ENCODE measurements around the gene PPP1R9B. TPM values are rescaled to one million over a fixed set of nuclear protein-coding genes. Genes with fewer than 3 reads are reported as not detected.
A peak's percentile ranks its signal among the peaks of the same experiment; 100 is the strongest.

Gene PPP1R9B
- total RNA-seq, 1 experiment from 2014 or later, result 16.3 TPM

DNA sequence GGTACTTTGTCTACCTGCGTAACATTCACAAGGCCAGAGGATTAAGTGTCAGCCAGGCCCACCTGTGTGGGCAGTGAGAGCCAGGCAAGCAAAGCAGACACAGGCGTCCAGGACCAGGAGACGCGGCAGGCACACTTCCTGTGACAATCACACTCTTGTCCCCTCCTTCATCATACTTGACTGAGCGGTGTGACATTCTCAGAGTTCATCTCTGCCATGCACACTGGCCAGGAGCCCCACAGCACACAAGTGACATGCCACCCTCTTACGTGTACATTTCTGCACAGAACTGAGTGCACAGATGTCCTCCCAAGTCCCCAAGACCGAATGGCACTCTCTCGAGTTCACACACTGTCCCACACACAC is 8.7 kb downstream of the PPP1R9B start:
- DNase-seq (ENCODE audit: low spot score), result no peak

DNA sequence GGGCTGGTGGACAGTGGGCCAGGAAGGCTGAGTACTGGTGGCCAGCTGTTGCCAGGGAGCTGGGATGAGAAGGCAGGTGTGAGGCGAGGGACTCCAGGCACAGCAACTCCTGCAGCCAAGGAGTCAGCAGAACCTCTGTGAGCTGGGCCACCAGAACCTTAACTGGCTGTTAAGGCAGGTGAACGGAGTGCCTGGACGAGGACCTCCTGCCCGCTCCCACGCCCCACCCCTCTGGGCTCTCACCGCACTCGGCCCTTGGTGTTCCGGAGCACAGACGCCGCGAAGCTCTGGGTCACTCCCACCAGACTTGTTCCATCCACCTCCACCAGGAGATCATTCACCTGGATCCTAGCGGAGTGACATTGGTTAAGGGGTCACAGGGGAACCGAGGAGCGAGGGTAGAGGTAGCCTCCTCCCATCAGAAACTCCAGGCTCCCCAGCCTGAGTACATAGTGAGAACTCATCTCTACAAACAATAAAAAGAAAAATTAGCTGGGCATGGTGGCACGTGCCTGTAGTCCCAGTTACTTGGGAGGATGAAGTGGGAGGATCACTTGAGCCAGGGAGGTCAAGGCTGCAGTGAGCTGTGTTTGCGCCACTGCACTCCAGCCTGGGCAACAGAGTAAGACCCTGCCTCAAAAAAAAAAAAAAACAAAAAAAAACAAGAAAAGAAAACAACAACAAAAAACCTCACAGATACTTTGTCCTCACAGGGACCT is 9.3 kb downstream of the PPP1R9B start:
- DNase-seq (ENCODE audit: low spot score), result no peak

DNA sequence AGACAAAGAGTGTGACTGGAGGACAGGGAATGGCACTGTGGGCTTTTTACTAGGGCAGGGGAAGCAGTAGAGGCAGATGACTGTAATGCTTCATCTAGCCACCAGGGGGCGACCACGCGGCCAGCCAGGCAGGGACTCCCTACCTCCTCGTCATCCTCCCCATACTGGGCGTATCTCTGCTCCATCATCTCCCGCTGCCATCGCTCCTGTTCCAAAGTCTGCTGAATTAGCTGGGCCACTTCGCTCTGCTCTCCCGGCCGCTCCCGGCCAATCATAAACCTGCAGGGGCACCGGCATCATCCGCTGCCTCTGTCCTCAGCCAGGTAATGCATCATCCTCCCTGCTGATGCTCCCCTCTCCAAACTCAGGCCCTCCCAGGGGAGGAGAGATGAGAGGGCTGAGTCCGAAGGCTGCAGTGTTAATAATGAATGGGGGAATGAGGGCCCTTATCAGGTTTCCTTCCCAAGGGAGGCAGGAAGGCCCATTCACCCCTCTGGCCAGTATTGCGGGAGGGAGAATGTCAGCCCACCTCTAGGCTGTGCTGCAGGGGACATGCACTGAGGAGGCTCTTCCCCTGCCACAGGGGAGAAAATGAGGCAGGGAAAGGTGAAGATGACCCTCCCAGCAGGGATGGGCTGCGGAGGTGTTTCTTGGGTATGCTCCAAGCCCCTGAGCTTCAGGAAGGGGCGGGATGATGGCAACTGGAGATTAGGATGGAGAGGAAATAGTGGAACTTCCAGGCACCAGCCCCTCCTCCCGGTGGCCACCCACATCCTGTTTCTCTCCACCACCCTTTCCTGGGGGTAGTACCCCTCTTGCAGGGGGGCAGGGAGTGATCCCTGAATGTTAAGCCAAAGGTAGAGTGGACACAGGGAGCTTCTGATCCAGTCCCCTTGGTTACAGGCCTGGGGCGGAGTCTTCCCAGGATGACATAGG is 10.3 kb downstream of the PPP1R9B start:
- peak; percentile 68 for DNase-seq (ENCODE audit: low spot score)

DNA sequence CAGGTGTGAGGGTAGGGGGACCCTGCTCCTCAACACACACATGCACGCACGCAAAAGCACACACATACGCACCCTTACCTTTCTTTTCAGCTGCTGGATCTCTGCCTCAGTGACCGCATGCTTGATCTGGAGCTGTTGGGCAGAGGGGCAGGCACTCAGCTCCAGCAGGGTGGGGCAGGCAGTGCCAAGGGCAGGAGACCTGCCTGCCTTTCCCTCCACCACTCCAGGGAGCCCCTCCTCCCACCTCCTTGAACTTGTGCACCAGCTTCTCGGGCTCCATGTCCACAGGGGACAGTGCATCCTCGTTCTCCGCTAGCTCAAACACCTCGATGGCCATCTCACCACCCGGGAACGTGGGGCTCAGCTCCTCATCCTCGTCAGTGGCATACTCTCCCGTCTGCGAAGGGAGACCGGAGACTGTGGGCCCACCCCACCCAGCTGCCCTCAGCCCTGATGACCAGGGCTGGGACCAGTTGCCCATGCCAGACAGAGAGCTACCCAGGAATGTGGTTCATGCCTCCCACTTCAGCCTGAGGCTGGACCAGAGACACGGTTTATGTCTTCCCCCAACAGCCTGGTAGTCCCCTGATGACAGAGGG is 11.2 kb downstream of the PPP1R9B start:
- DNase-seq (ENCODE audit: low spot score), result no peak

DNA sequence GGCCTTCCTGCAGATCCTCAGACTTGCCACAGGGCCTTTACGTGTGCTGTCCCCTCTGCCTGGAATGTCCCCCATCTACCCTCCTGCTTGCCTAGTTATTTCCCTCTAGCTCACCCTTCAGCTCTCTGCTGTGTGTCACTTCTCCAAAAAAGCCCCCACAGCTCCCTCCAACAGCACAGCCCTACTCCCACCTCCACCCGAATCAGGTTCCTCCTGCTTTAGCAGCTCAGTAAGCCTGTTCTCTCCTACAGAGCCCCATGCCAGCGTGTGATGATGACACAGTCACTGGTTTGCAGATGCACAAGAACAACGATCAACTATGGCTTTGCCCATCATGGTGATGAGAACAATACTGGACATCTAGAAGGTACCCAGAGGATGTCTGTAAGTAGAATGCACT is 13.4 kb downstream of the PPP1R9B start:
- DNase-seq (ENCODE audit: low spot score), result no peak

DNA sequence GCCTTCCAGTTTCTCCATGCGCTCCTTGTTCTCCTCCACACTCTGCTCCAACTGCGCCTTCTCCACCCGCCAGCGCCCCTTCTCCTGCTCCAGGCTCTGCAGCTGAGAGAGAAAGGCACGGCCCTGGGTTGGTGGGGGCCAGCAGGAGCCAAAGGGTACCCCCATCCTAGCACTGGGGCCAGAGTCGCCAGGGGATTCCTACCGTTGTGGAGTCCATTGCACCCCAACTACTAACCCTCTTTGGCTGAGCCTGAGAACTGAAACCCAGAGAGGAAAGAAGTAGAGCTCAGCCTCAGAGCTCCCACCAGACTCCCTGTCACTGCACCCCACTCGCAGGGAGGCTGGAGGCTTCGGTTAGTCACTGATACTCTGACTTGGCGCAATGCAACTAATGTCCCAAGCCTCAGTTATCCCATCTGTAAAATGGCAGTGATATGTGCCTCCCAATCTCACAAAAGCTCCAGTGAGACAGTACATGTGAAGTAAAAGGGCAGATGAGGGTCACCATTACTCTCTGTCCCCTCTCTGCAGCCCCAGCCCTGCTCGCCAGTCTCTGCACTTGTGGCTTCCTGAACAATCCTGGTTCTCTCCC is 14.3 kb downstream of the PPP1R9B start:
- DNase-seq (ENCODE audit: low spot score), result no peak

DNA sequence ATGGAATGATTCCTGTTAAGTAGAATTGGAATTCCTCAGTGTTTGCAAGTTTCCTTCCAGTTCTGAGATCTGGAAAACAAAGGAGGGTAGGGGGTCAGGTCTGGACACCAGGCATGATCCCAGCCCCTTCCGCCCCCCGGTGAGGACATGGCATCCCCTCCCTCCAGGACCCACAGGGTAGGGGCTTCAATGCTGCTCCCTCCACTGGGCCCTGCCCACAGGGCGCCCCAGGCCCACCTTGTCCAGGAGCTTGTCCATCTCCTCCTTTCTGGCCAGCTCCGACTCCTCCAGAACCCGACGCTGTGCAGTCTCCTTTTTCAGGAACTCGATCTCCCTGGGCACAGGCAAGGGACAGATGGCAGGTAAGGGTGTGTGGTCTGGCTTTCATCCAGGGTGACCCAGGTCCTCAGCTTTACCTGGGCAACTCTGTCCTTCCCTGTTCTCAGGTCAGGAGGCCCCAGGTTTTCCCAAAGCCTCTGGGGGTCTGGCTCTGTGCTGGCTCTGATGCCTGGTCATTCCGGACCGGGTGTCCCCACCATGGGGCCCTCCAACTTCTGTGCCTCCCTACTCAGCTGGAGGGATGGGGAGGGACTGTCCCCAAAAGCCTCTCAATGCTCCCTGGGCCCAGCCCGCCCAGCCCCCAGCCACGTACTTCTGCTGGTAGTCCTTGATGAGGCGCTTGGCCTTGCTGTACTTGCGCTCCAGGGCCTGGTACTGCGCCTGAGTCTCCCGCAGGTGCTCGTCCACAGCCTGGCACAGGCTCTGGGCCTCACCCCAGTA is 15.0 kb downstream of the PPP1R9B start:
- DNase-seq (ENCODE audit: low spot score), result no peak

DNA sequence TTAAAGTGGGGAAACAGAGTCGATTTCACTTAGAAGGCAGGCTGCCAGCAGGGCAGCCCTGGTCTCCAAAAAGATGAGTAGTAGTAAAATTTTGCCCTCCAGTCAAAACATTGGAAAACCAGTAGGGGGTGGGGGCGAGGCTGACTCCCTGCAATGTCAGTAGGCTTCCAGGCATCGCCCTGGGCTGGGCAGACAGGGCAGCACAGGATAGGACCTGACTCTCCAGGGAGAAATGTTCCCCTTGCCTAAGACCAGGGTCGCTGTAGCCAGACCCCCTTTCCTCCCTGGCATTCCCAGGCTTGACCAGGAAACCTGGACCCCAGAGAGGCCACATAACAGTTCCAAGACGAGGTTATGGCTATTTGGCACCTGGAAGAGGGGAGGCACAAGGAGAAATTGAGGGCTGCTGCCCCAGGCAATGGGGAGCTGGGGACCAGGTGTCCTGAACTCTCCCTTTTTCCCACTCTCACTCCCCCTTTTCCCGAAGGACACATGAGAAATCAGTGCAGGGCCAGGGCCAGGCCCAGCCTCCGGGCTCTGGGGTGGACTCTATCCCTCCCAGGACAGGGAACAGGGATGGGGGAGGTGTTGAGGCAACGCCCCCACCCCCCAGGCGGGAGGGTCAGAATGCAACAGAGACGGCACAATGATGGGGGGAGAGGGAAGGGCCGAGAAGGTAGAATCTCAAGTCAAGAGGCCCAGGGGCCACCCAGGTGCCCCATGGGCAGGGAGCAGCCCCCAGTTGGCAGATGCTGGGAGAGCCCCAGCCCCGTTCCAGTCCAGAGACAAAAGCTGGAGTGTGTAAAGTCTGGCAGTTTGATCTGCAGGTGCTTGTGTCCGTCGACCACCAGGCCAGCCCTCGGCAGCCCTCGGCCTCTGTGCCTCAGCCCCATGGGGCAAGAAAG is 16.0 kb downstream of the PPP1R9B start:
- no peak for DNase-seq (ENCODE audit: low spot score)

DNA sequence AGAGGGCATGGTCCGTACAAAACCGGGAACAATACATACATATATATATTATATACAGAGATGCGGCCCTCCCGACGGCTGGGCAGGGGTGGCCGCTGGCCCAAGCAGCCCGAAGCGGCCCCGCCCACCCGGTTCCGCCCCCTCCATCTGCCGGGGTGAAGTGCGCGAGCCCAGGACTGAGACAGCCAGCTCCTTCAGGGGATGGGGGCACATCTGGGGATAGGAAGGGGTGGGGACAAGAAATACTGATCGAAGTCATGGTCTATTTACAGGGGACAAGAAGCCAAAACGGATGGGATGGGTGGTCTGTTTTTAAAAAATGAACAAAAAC is 16.7 kb downstream of the PPP1R9B start:
- no peak for DNase-seq (ENCODE audit: low spot score)

DNA sequence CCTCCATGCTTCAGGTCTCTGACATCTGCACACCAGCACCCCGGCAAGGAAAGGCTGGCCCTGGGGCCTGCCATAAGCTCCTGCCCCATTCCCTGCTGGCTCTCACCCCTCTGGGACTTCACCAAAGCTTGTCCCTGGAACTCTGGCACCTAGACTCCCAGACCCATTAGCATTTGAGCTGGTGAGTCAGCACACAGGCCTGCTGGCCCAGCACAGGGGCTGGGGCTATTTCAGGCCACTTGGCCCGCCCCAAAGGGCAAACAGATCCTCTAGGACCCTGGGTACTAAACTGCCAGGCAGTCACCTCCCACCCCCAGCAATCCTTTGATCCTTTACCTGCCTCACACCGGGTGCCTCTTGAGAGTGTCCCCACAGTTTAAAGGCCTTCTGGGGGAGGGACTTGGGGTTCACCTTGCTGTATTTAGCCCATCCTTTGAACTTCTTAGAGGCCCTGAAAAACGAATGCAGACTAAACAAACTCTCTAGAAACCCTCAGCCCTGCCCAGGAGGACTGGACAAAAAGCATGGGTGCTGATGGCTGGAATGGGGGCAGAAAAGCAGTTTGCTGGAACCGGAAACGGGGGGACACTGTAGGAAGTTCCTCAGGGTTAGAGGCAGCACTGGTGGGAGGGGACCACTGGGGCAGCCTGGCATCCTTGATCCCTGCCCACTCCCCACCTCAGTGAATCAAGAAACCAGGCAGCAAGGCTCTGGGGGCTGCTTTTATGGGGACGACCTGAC is 17.3 kb downstream of the PPP1R9B start:
- no peak for DNase-seq (ENCODE audit: low spot score)

DNA sequence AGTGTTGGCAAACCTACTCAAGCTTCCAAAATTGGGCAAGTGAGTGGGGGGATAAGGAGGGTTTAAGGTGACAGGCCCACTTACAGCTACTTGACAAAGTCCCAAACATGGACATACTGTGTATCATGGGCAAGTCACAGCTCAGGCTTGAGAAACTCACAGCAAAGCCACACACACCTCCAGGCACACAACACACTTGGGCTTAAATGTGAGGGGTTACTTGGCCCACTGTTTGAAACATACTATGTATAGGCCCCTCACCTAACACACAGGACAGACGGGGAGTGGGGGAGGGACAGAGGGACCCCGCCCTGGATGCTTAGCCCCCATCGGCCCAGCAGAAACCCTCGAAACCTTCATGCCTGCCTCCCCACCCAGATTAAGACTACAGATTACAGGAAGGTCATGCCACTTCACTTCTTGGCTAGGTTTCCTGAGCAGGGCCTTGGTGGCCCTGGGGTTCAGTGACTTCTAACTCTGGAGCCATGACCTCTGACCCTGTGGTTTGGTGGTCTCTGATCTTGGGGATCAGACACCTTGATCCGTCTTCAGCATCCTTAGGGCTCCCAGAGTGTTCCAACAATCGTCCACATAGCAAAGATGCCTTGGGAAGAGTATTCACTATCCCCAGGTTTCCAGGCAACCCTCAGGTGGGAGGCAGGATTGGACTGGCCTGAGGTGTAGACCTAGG is 18.2 kb downstream of the PPP1R9B start:
- no peak for DNase-seq (ENCODE audit: low spot score)

DNA sequence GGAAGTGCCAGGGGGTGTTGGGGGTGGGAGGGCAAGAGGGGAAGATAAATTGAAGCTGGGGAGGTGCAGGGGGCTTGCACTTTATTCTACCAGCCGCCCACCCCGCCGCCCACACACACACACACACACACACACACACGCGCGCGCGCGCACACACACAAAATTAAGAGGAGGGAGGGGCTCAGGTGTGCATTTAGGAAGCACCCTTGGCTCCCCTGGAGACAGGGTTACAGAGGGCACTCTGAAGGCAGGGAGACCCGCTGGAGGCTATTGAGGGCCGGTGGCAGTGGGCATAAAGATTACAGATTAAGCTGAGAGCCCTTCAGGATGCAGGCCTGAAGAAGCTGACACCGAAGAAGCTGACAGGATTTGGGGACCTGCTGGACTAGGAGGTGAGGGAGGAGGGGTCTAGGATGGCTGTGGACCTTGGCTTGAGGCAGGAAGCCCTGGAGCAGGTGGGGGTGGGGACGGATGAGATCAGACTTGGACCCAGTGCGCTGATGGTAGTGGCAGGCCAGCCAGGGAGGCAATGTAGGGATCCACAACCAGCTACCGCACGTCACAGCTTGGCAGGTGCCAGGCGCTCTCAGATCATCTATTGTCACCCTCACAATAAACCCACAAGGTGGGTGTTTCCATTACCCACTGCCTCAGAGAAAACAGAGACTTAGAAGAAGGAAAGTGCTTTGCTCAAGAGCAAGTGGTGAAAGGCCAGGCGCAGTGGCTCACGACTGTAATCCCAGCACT is 19.7 kb downstream of the PPP1R9B start:
- DNase-seq (ENCODE audit: low spot score), result no peak

DNA sequence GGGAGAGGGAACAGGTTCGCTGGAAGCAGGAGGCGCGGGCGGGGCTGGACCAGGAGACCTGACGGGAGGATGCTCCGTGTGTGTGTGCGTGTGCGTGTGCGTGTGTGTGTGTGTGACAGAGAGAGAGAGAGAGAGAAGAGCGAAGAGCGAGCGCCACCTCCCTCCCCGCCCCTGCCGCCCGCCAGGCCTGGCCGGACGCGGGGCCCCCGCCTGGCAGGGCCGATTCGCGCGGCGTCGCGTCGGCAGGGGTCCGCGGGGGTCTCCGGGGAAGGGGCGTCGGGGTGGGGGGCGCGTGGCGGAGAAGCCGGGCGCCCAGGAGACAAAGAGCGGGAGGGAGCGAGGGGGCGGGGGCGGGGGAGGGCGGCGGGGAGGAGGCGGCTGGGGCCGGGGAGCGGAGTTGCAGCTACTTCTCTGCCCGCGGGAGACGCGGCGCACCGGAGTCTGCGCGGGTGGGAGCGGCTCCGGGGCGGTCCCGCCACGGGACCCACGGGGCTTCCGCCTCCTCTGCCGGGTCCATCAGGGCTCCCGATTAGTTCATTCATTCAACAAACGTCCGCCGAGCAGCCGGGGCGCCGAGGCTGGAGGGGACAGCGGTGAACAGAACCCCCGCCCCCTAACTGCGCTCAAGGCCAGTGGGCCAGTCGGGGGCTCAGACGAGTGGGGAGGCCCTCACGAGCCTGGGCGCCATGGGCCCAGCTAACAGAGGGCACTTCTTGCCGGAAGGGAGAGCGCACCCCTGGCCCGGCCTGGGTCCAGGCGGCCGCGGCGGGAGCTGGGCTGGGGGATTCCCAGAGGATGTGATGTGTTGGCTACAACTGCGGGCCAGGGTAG is 20.5 kb downstream of the PPP1R9B start, which contains the start of gene SAMD14:
TSS of gene SAMD14 (minus strand) at position 433 of the 831 bp plus-strand sequence. CDS start 5,201 bp downstream, outside the sequence.
- peak; percentile 48 for DNase-seq (ENCODE audit: low spot score)

DNA sequence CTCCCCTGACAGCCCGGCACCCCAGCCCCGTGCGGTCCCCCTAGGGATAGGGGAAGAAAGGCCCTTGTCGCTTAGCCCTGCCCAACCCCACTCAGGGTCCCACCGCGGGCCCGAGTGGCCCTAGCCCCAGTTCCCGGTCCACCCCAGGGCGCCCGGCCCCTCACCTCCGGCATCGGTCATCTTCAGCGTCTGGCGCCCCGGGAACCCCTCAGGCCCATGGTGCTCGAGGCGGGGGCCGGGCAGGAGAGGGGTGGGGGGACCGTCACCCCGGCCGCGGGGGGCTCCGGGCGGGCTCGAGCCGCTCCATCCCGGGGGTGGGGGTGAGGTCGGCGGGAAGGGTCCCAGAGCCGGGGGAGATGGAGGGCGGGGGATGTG is 21.1 kb downstream of the PPP1R9B start:
- DNase-seq (ENCODE audit: low spot score), result no peak

DNA sequence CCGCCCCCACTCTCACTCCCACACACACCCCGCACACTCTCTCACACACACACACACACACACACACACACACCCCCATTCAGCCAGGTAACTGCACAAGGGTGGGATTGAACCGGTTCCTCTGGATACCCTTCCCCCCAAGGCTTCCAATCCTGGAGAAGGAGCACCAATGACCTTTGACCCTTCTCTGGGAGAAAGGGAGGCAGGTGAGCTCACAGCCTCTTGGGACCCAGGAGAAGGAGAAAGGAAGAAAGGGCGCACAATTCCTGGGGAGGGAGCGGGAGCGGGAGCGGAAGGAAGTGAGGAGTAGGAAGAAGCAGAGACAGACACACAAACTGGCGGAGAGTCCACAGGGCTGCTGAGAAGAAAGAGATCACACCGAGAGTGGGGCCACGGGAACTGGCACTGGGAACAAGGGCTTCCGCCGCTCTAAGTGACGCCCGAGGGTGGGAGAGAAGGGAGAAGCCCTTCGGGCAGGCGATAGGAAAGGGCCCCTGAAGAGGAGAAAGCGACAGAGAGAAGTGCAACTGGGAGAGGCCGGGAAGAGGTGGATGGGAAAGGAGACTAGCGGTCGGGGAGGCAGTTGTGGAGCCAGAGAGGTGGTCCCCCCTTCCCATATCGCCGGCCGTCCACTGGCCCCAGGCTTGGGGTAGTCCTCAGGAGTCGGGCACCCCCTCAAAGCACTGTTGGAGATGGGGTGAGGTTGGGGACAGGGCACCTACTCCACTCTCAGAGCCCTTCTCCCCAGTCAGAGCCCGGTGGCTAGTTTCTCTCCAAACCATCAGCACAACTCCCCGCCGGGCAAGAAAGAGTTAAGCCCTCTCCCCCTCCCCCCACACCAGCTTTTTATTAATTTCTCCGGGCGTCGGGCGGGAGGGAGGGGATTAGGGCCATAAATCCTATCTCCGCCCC is 21.8 kb downstream of the PPP1R9B start:
- no peak for DNase-seq (ENCODE audit: low spot score)

DNA sequence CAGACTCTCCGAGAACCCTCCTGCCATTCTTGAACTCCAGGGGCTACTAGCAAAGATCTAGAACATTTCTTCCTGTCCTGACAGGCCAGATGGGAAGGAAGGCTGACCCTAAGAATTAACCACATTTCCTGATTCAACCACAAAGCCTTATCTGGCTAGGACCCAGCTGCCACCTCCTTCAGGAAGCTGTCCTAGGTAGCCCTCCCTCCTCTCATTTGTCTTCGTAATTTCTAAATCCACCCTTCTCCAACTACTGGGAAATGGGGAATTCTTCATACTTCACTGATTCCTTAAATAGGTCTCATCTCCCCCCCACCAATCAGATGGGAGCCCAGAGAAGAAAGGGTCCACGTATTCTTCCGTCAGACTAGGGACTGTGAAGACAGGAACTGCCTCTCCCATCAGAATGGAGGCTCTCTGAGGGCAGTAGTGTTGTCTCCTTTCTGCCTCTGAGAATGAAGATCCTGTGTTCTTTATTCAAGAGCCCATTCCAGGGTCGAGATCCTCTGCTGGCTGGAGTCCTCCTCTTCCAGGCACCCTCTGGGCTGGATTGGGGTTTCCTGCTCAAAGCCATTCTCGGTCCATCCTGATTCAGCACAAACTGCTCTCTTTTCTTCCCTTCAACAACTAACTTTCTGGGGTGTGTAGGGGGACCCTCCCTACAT is 22.6 kb downstream of the PPP1R9B start:
- DNase-seq (ENCODE audit: low spot score), result peak; percentile 61

Measured in H4 (cell line).